HG02973 (cell line): ENCODE measurements around the gene KCNB1.
"Not testable (repeated sequence)": the region's sequence is repeated elsewhere in the genome, so short reads cannot be mapped to it uniquely, and the experiment has no call there.

Experiments
- ATAC-seq: cut with Tn5 transposase; IDR thresholded peaks from one replicate; pipeline ENCODE4 v1.9.1; 2021; ENCODE audit warnings: moderate library complexity; ENCODE audit not compliant: unreplicated experiment

Gene KCNB1

GRCh38 chr20:49330701-49331615 lies 151.5 kb downstream of the KCNB1 start:
- ATAC-seq, result no peak

GRCh38 chr20:49328790-49329189 lies 153.7 kb downstream of the KCNB1 start:
- no peak for ATAC-seq

GRCh38 chr20:49326026-49326425 lies 156.4 kb downstream of the KCNB1 start:
- no peak for ATAC-seq

- ATAC-seq, result no peak
Measured at GRCh38 chr20:49324306-49324705, 158.2 kb downstream of the KCNB1 start.

GRCh38 chr20:49323622-49324238 lies 158.7 kb downstream of the KCNB1 start:
- ATAC-seq, result no peak

GRCh38 chr20:49320460-49320859 lies 162.0 kb downstream of the KCNB1 start:
- no peak for ATAC-seq

- ATAC-seq, result no peak
Measured at GRCh38 chr20:49319208-49319809, 163.2 kb downstream of the KCNB1 start.

- ATAC-seq, result no peak
Measured at GRCh38 chr20:49318430-49319207, 163.8 kb downstream of the KCNB1 start.

- no peak for ATAC-seq
Measured at GRCh38 chr20:49318091-49318429, 164.4 kb downstream of the KCNB1 start.

GRCh38 chr20:49316704-49317103 lies 165.8 kb downstream of the KCNB1 start:
- no peak for ATAC-seq

- no peak for ATAC-seq
Measured at GRCh38 chr20:49315580-49315979, 166.9 kb downstream of the KCNB1 start.

GRCh38 chr20:49314052-49314451 lies 168.4 kb downstream of the KCNB1 start:
- not testable (repeated sequence) for ATAC-seq
